ENCODE results near the gene RBM20.

- no peak for TF ChIP-seq CTCF (IDR thresholded peaks at IDR 0.05)
- no peak for TF ChIP-seq JUN (IDR thresholded peaks at IDR 0.05)
- TF ChIP-seq BHLHE40 (IDR thresholded peaks at IDR 0.05; ENCODE audit: low read depth, low read length) = no peak
- no peak for TF ChIP-seq POLR2A (IDR thresholded peaks at IDR 0.05; ENCODE audit: low read length)
- no peak for TF ChIP-seq POLR2AphosphoS2 (conservative IDR thresholded peaks at IDR 0.05; ENCODE audit: low read length)
Measured at GRCh38 chr10:110813743-110814472, 169.8 kb downstream of the RBM20 start.

Data from A549 (cell line).